Fibroblast of pulmonary artery (primary cell): ENCODE data around the gene CENPP.
"Not testable (repeated sequence)": the region's sequence is repeated elsewhere in the genome, so short reads cannot be mapped to it uniquely, and the experiment has no call there.

ENCODE experiments used
- DNase-seq: peaks from one replicate; pipeline ENCODE4 v3.0.0-alpha.2; 2010; ENCODE audit warnings: low read depth
- H3K4me3 ChIP-seq: replicated peaks from 2 replicates; pipeline ENCODE4 v1.5.1; 2011; ENCODE audit warnings: low read depth, mild to moderate bottlenecking, control low read depth, low read length, moderate library complexity
- TF ChIP-seq, protein P1 (sequence below): IDR thresholded peaks from 2 replicates; pipeline ENCODE4 v1.5.1; 2011; ENCODE audit warnings: mild to moderate bottlenecking, control low read depth, low read length, inconsistent platforms; ENCODE audit errors: missing control alignments

CENPP gene

DNA sequence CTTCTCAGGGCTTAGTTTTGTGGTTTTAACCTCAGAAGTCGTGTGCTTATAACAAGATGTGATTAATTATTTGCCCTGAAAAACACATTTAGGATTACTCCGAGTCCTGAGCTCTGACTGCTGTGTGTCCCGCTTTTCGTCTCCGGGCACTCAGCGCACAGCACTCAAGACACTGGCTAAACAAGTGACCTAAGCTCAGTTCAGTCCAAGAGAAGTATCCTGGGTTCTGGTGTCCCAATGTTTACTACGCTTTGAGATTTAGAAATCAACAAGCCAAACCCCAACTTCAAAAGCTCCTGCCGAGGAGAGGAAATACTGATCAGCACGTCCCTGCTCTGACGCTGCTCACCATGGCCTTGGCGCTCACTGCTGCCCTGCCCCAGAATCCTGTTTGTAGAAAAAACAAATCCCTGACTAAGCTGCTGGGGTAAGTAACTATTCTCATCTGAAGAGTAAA, 290.9 kb downstream of the CENPP start:
- no peak for DNase-seq
- H3K4me3 ChIP-seq = no peak overlapping the region
- TF ChIP-seq, protein P1, sequence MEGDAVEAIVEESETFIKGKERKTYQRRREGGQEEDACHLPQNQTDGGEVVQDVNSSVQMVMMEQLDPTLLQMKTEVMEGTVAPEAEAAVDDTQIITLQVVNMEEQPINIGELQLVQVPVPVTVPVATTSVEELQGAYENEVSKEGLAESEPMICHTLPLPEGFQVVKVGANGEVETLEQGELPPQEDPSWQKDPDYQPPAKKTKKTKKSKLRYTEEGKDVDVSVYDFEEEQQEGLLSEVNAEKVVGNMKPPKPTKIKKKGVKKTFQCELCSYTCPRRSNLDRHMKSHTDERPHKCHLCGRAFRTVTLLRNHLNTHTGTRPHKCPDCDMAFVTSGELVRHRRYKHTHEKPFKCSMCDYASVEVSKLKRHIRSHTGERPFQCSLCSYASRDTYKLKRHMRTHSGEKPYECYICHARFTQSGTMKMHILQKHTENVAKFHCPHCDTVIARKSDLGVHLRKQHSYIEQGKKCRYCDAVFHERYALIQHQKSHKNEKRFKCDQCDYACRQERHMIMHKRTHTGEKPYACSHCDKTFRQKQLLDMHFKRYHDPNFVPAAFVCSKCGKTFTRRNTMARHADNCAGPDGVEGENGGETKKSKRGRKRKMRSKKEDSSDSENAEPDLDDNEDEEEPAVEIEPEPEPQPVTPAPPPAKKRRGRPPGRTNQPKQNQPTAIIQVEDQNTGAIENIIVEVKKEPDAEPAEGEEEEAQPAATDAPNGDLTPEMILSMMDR = no peak

DNA sequence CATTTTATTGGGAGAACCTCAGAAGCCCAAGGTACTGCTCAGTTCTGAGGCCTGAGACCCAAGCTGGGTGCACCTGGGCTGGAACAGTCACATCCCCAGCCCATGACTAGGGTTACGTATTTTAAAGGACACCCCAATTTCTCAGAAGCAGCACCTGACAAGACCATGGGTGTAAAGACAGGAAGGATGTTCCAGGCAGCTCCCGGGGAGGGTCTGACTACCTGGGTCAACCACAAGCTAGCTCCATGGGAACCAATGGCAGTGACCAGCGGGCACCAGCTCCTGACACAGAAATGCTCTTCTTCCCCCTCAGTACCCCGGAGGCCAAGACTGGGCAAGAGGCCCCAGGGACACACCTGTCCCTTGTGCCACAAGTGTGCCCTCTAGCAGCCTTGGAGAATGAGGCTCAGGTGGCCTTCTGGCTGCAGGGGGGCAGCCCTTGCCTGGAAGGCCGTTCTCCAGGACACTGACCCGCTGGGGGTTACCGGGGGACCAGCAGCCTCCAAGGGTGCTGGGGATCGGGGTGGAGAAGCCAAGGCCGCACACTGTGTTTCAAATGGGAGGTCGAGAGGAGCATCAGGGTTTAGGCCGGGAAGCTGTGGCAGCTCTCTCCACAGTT, 291.6 kb downstream of the CENPP start:
- DNase-seq = no peak
- TF ChIP-seq, protein P1 = no peak
- no peak overlapping the region for H3K4me3 ChIP-seq

DNA sequence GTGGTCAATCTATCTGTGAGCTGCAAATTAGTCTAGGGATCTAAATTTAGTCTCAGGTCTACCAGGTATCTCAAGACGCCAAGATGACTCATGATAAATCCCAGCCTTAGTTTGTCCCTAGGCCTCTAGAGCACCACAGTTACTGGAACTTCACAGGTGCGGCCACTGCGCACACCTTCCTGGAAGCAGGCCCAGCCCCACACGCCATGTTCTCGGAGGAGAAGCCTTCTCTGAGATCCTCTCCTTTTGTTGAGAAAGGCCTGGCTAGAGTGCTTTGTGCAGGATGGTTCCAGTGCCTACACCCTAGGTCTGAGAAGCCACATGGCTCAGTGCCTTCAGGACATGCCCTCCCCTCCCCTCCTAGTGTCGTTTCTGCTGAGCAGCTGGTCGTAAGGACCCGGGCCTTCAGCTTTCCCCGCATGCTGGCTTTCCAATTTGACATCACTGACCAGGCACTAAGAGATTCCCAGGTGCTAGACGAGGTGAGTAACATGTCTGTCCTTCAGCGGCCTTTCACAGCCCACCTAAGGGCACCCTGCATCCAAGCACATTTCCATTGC, 292.3 kb downstream of the CENPP start:
- TF ChIP-seq, protein P1 = no peak
- no peak for DNase-seq
- no peak overlapping the region for H3K4me3 ChIP-seq

DNA sequence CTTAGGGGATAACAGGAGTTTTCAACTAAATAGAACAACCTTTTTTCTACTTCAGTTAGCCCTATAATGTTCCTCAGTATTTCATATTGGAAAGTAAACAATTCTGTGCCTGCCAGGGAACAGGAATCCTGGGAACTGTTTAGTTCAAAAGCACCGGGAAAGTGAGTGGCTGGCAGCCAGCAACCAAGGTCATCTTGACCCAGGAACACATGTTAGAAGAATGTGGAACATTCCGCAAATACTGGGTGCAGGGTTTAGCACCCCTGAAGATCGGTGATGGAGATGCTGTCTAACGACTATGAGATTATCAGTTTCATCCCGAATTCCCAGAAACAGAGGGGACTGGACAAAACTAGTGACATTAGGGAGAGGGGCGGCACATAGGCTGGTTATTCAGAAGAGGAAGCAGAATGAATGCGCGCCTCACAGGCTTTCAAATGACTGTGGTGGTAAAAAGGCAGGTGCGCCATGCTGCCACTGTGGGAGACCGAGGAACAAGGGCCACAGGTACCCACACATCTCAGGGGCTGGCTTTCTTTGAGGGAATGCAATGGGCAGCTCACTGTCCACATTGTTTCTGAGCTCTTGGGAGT, 293.0 kb downstream of the CENPP start:
- DNase-seq = no peak
- no peak overlapping the region for H3K4me3 ChIP-seq
- TF ChIP-seq, protein P1 = no peak

DNA sequence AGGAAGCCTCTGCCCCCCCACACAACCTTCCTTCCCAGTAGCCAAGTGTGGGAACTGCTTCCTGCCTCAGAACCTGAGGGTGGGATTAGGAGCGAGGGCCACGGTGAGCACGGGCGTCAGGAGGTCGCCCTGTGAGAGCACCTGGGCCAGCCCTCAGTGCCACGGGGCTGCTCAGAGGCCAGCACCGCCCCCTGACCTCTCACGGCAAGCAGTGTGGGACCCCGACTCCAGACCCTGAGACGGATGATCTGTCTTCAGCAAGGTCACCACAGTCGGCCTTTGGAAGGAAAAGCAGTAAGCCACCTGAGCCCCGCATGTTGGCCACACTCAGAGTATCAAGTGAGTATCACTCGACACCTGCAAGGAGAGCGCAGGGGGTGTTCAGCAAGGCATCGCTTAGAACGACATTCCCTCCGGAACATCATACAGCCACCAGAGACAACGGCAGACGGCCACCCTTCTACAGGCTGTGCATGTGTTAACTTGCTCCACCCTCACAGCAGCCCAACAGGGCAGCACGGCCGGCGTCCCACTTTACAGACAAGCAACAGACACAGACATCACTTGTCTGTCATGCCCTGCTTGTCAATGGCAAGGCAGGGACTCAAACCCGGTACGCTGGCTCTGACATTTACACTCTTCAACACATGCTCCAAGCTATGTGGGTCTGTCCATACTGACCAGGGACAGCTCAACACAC, 294.0 kb downstream of the CENPP start:
- TF ChIP-seq, protein P1 = no peak
- no peak overlapping the region for H3K4me3 ChIP-seq
- no peak for DNase-seq

DNA sequence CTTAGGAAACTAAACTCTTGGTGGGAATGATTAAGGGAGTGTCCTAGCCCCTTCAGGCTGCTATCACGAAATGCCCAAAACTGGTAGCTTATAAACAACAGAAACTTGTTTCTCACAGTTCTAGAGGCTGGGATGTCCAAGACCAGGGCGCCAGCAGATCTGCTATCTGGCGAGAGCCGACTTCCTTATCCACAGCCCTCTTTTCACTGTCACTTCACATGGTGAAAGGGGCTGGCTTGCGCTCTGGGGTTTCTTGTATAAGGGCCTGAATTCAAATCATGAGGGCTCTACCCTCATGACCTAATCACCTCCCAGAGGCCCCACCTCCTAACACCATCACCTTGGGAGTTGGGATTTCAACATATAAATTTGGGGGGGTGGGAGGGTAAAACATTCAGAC, 295.1 kb downstream of the CENPP start:
- DNase-seq = no peak
- H3K4me3 ChIP-seq = no peak overlapping the region
- TF ChIP-seq, protein P1 = no peak

DNA sequence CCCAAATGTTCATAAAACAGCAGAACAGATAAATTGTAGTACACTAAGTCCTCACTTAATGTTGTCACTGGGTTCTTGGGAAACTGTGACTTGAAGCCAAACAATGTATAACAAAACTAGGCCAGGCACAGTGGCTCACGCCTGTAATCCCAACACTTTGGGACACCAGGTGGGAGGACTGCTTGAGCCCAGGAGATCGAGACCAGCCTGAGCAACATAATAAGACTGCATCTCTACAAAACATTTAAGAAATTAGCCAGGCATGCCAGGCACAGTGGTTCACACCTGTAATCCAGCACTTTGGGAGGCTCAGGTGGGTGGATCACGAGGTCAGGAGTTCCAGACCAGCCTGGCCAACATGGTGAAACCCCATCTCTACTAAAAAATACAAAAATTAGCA, 298.2 kb downstream of the CENPP start:
- DNase-seq, H3K4me3 ChIP-seq: not testable (repeated sequence)
